PC-3 (cell line): ENCODE data around the gene KCTD17. TPM values are rescaled to one million over a fixed set of nuclear protein-coding genes. Genes with fewer than 3 reads are reported as not detected.
A peak's percentile ranks its signal among the peaks of the same experiment; 100 is the strongest.

ENCODE experiments used
- ATAC-seq: fragments of 200-7000 bp; cut with Tn5 transposase; 2 replicates; pipeline ENCODE4 v1.9.1; 2020; ENCODE audit warnings: mild to moderate bottlenecking, moderate library complexity
- Bru-seq: library from RNA; stranded (reverse); fragments of 400-500 nt; gene quantifications from one replicate; lab custom pipeline; 2021; lab: Mats Ljungman, UMichigan
- BruChase-seq, 2 experiments: library from RNA; stranded (reverse); fragments of 400-500 nt; gene quantifications; one replicate each; lab custom pipeline; 2021; lab: Mats Ljungman, UMichigan
- BruUV-seq: library from RNA; stranded (reverse); fragments of 400-500 nt; replicated peaks from 2 replicates; lab custom pipeline; 2021; lab: Mats Ljungman, UMichigan
- CTCF ChIA-PET: fragments of 300-600 bp; sonication (Branson Sonifier 250); formaldehyde crosslinking; loops from one replicate; lab custom pipeline; 2022; ENCODE audit warnings: antibody characterized with exemption; lab: Charles Lee
- POLR2A ChIA-PET: fragments of 300-600 bp; sonication (Branson Sonifier 250); formaldehyde crosslinking; loops from one replicate; lab custom pipeline; 2022; ENCODE audit warnings: antibody characterized with exemption; ENCODE audit not compliant: unreplicated experiment; lab: Charles Lee
- DNase-seq: peaks from one replicate; pipeline ENCODE4 v3.0.0-alpha.2; 2015
- H2AFZ ChIP-seq: fragments of 300-600 bp; sonication (generic); 2 replicates; pipeline ENCODE4 v1.6.0; 2016; ENCODE audit warnings: antibody characterized with exemption, low read length
- H3F3A ChIP-seq: fragments of 300-600 bp; sonication (generic); one replicate; pipeline ENCODE4 v1.6.0; 2017; ENCODE audit warnings: antibody characterized with exemption, low read length, control low read depth, mild to moderate bottlenecking; ENCODE audit not compliant: unreplicated experiment
- H3K27ac ChIP-seq: fragments of 300-600 bp; sonication (generic); 2 replicates; pipeline ENCODE4 v1.5.1; 2016; ENCODE audit warnings: mild to moderate bottlenecking, low read length
- H3K27me3 ChIP-seq: fragments of 300-600 bp; sonication (generic); 2 replicates; pipeline ENCODE4 v1.6.1; 2016; ENCODE audit warnings: low read length, mixed read lengths
- H3K36me3 ChIP-seq: fragments of 300-600 bp; sonication (generic); 2 replicates; pipeline ENCODE4 v1.6.1; 2016; ENCODE audit warnings: low read depth, mixed run types, low read length, mixed read lengths
- H3K4me1 ChIP-seq: fragments of 300-600 bp; sonication (generic); 2 replicates; pipeline ENCODE4 v1.5.1; 2016; ENCODE audit warnings: low read length; ENCODE audit not compliant: insufficient read depth
- H3K4me2 ChIP-seq: fragments of 300-600 bp; sonication (generic); 2 replicates; pipeline ENCODE4 v1.6.0; 2016; ENCODE audit warnings: low read length
- H3K4me3 ChIP-seq: fragments of 300-600 bp; sonication (generic); 2 replicates; pipeline ENCODE4 v1.5.1; 2016; ENCODE audit warnings: mild to moderate bottlenecking, low read length, mixed read lengths
- H3K79me2 ChIP-seq: fragments of 300-600 bp; sonication (generic); 2 replicates; pipeline ENCODE4 v1.6.1; 2017; ENCODE audit warnings: low read length, mixed read lengths
- H3K9ac ChIP-seq: fragments of 300-600 bp; sonication (generic); 2 replicates; pipeline ENCODE4 v1.6.0; 2016; ENCODE audit warnings: mild to moderate bottlenecking, low read length
- H3K9me2 ChIP-seq: fragments of 300-600 bp; sonication (generic); replicated peaks from 2 replicates; pipeline ENCODE4 v1.6.1; 2016; ENCODE audit warnings: mixed run types, low read length, mixed read lengths
- H3K9me3 ChIP-seq: fragments of 300-600 bp; sonication (generic); 2 replicates; pipeline ENCODE4 v1.6.1; 2016; ENCODE audit warnings: low read length, mixed read lengths
- H4K20me1 ChIP-seq: fragments of 300-600 bp; sonication (generic); 2 replicates; pipeline ENCODE4 v1.6.1; 2016; ENCODE audit warnings: low read length, mixed read lengths
- CTCF ChIP-seq: fragments of 300-600 bp; sonication (generic); conservative IDR thresholded peaks from 2 replicates; pipeline ENCODE4 v1.5.1; 2017; ENCODE audit warnings: antibody characterized with exemption, low read depth, mild to moderate bottlenecking, low read length
- EZH2 ChIP-seq: fragments of 300-600 bp; sonication (generic); IDR thresholded peaks from one replicate; pipeline ENCODE4 v1.6.1; 2017; ENCODE audit warnings: antibody characterized with exemption, mild to moderate bottlenecking, low read length; ENCODE audit not compliant: unreplicated experiment
- EZH2phosphoT487 ChIP-seq: fragments of 300-600 bp; sonication (generic); IDR thresholded peaks from 2 replicates; pipeline ENCODE4 v1.6.1; 2018; ENCODE audit warnings: mild to moderate bottlenecking, antibody characterized with exemption, low read length, borderline replicate concordance
- intact Hi-C: fragments of 100-400 bp; cut with micrococcal nuclease; formaldehyde crosslinking; loops from 2 replicates; pipeline ENCODE4 v1.9.0; 2023
- long read RNA-seq: library from polyadenylated mRNA; unstranded; transcript quantifications from one replicate; pipeline ENCODE4 v2.0.0, GENCODE V29; 2021; ENCODE audit not compliant: unreplicated experiment
- total RNA-seq: library from RNA; depleted of rRNA; stranded (reverse); fragments of >200 nt; gene quantifications from 2 replicates; pipeline ENCODE4 v1.2.3, GENCODE V29; 2014; rRNA removed

KCTD17 gene
- total RNA-seq (22.1 and 25.9 TPM in 2 replicates), Bru-seq, nascent RNA (percentile 44 among the genes with signal in this experiment), BruChase-seq, experiment 1, labeled RNA remaining after a 6-hour chase (percentile 44 among the genes with signal in this experiment), BruChase-seq, experiment 2, labeled RNA remaining after a 2-hour chase (percentile 40 among the genes with signal in this experiment)
- long read RNA-seq, partial matches to known transcripts = 9 of 13 reads
- long read RNA-seq, other reads (novel, unspliced or antisense) = 0 of 13 reads

- peak within 1 kb of the TSS; percentile 82 for H2AFZ ChIP-seq
- peak; percentile 100 for ATAC-seq
- H3K27me3 ChIP-seq = no peaks in the 10 kb centered on the region
- peak; percentile 58 for DNase-seq
- no peak within 1 kb of the TSS for H3K27ac ChIP-seq
- H3F3A ChIP-seq = no peaks in the 10 kb centered on the region
- no peaks in the 10 kb centered on the region for H3K9me3 ChIP-seq
- H3K4me2 ChIP-seq = peak within 1 kb of the TSS; percentile 73
- H4K20me1 ChIP-seq = no peaks in the 10 kb centered on the region
- BruUV-seq = no TSS peak
- ChIA-PET POLR2A (interaction anchor here (0.6 kb wide), 1 partner anchor 33 kb away, joined by 3 read pairs; no protein-coding TSS in a partner anchor), CTCF (interaction anchor here (1.0 kb wide), 1 partner anchor 148 kb away, joined by 5 read pairs; no protein-coding TSS in a partner anchor)
- peak within 1 kb of the TSS; percentile 76 for H3K4me3 ChIP-seq
- H3K36me3 ChIP-seq = no peaks in the 10 kb centered on the region
- TF ChIP-seq EZH2phosphoT487 (no peak), CTCF (no peak), EZH2 (no peak)
- H3K9ac ChIP-seq = 0 out of 2 replicates have a peak within 1 kb of the TSS, but pooled peaks have one; percentile 27
- H3K79me2 ChIP-seq = no peaks in the 10 kb centered on the region
- H3K9me2 ChIP-seq = no peaks in the 10 kb centered on the region
- H3K4me1 ChIP-seq = no peaks in the 10 kb centered on the region; the same call in 1 of the 2 replicates
- intact Hi-C loops = no loop called here
These were observed at the start of gene KCTD17 for GRCh38 chr22:37051391-37052385. Gene KCTD17 (plus strand): TSS chr22:37051742. CDS start chr22:37051761, 19 bp downstream.

- BruUV-seq = no TSS peak
- POLR2A ChIA-PET = no interaction called here
These were observed 49.7 kb upstream of the KCTD17 start for GRCh38 chr22:37001826-37002225.

More at GRCh38 chr22:37001826-37002225, 49.7 kb upstream of the KCTD17 start:
- Histone ChIP-seq H3K36me3 (no peaks in the 10 kb centered on the region), H3K79me2 (no peaks in the 10 kb centered on the region), H3K9me3 (no peaks in the 10 kb centered on the region), H3K9me2 (no peaks in the 10 kb centered on the region), H3F3A (no peaks in the 10 kb centered on the region), H3K4me3 (no peak overlapping the region), H3K4me2 (no peak overlapping the region), H3K4me1 (no peaks in the 10 kb centered on the region), H3K27me3 (peaks cover 4% of the 10 kb centered on the region; the same call in 1 of the 2 replicates), H2AFZ (no peak overlapping the region), H4K20me1 (no peaks in the 10 kb centered on the region), H3K9ac (no peak overlapping the region), H3K27ac (no peak overlapping the region)
- no peak for ATAC-seq
- intact Hi-C loops = no loop called here
- TF ChIP-seq EZH2 (no peak), CTCF (no peak), EZH2phosphoT487 (no peak)
- CTCF ChIA-PET = no interaction called here
- no peak for DNase-seq
